ENCODE data around the gene FIBP.

DNA sequence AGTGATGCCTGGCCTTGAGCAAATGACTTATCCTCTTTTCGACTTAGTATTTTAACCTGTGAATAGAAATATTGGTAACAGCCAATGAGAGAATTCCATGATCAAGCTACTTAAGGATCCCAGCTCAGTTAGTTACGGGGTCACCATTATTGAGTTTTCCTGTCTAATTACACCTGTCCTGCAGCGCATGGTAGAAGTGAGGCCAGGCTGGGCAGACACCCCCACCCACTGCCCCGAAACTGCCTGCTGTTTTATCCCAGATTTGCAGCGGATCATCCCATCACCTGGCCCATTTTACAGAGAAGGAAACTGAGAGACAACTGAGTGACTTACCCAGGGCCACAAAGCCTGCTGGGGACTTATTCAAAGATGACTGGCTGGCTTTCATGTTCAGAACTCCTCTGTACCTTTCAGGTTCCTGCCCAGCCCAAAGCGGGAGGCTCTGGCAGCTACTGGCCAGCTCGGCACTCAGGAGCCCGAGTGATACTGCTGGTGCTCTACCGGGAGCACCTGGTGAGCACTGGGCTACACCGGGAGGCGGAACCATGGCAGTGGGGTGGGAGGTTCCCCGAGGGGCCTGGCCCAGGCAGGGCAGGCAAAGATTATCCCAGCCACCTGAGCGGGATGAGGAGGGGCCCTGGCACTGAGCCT, 26.6 kb downstream of the FIBP start:
- TF ChIP-seq EZH2 (IDR thresholded peaks at IDR 0.05; ENCODE audit: low read length, unreplicated experiment): no peak
- TF ChIP-seq, protein P1, sequence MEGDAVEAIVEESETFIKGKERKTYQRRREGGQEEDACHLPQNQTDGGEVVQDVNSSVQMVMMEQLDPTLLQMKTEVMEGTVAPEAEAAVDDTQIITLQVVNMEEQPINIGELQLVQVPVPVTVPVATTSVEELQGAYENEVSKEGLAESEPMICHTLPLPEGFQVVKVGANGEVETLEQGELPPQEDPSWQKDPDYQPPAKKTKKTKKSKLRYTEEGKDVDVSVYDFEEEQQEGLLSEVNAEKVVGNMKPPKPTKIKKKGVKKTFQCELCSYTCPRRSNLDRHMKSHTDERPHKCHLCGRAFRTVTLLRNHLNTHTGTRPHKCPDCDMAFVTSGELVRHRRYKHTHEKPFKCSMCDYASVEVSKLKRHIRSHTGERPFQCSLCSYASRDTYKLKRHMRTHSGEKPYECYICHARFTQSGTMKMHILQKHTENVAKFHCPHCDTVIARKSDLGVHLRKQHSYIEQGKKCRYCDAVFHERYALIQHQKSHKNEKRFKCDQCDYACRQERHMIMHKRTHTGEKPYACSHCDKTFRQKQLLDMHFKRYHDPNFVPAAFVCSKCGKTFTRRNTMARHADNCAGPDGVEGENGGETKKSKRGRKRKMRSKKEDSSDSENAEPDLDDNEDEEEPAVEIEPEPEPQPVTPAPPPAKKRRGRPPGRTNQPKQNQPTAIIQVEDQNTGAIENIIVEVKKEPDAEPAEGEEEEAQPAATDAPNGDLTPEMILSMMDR (conservative IDR thresholded peaks at IDR 0.05; ENCODE audit: low read depth, low read length): no peak
- TF ChIP-seq EZH2phosphoT487 (IDR thresholded peaks at IDR 0.05; ENCODE audit: borderline replicate concordance, low read length): no peak
